22Rv1 (cell line): ENCODE measurements around the gene GSK3B.

Experiments used
- CTCF ChIP-seq: fragments of 450-650 bp; IDR thresholded peaks from 2 replicates; pipeline ENCODE4 v1.5.1; 2017; ENCODE audit warnings: mild to moderate bottlenecking
- ZFX ChIP-seq: fragments of 450-650 bp; IDR thresholded peaks from 2 replicates; pipeline ENCODE4 v1.6.1; 2017; ENCODE audit warnings: antibody characterized with exemption, borderline replicate concordance

- TF ChIP-seq CTCF = no peak
- TF ChIP-seq ZFX = no peak
Measured at GRCh38 chr3:119944091-119944490, 150.2 kb downstream of the GSK3B start.
